Upper lobe of left lung (tissue), 6 donors: Measurements from ENCODE around the gene AQR. TPM values are rescaled to one million over a fixed set of nuclear protein-coding genes. Genes with fewer than 3 reads are reported as not detected.

Source experiments
- ATAC-seq, 2 donors: fragments of 200-7000 bp; cut with Tn5 transposase; one replicate each; pipeline ENCODE4 v1.9.1; 2022; ENCODE audit warnings: mild to moderate bottlenecking in 2 of 2, moderate library complexity in 2 of 2; ENCODE audit not compliant: low FRiP score in 2 of 2
- DNase-seq, 2 donors: peaks; one replicate each; pipeline ENCODE4 v3.0.0-alpha.2; 2019 to 2020
- H3K27ac ChIP-seq, 4 donors: fragments of 200-600 bp; sonication (generic); one replicate each; pipeline ENCODE4 v1.5.1; 2016 to 2019
- H3K27me3 ChIP-seq, 4 donors: fragments of 200-600 bp; sonication (generic); one replicate each; pipeline ENCODE4 v1.5.1; 2017 to 2019
- H3K36me3 ChIP-seq, 4 donors: fragments of 200-600 bp; sonication (generic); one replicate each; pipeline ENCODE4 v1.5.1; 2016 to 2019
- H3K4me1 ChIP-seq, 4 donors: fragments of 200-600 bp; sonication (generic); one replicate each; pipeline ENCODE4 v1.5.1; 2018 to 2019
- H3K4me3 ChIP-seq, 4 donors: fragments of 200-600 bp; sonication (generic); one replicate each; pipeline ENCODE4 v1.5.1; 2017 to 2019; ENCODE audit warnings: mild to moderate bottlenecking in 2 of 4, moderate library complexity in 1 of 4
- H3K9me3 ChIP-seq, 4 donors: fragments of 200-600 bp; sonication (generic); one replicate each; pipeline ENCODE4 v1.5.1; 2018 to 2019
- CTCF ChIP-seq, 6 experiments: fragments of 450-650 bp in 4 of 6; fragments of 200-600 bp in 2 of 6; sonication (generic) in 2 of 6; IDR thresholded peaks; one replicate each; pipeline ENCODE4 v1.5.1; 2016 to 2019; ENCODE audit warnings: antibody characterized with exemption in 6 of 6
- EP300 ChIP-seq, 4 donors: sonication (generic); formaldehyde crosslinking; IDR thresholded peaks; one replicate each; pipeline ENCODE4 v1.5.1; 2017; ENCODE audit warnings: antibody characterized with exemption in 4 of 4, control low read depth in 2 of 4
- POLR2A ChIP-seq, 4 donors: fragments of 450-650 bp; IDR thresholded peaks; one replicate each; pipeline ENCODE4 v1.5.1; 2016 to 2017; ENCODE audit warnings: antibody characterized with exemption in 4 of 4, mild to moderate bottlenecking in 2 of 4
- POLR2AphosphoS5 ChIP-seq, 2 donors: sonication (generic); formaldehyde crosslinking; IDR thresholded peaks; one replicate each; pipeline ENCODE4 v1.5.1; 2017; ENCODE audit warnings: antibody characterized with exemption in 2 of 2
- WGBS, 2 donors: methylation state at CpG; one replicate each; pipeline ENCODE4 v1.1.5; 2017 to 2018; 5-methylcytosine and 5-hydroxymethylcytosine counted together
- total RNA-seq, 6 donors: library from RNA; depleted of rRNA in 4 of 6; stranded (reverse); fragments of >200 nt in 4 of 6; gene quantifications; one replicate each; pipeline versions ENCODE4 v1.1.0 to v1.2.1, GENCODE V29; 2016 to 2021
- donor health status: DM: no; HTN: no; CAD: no; lungs with moderate emphysema.
- donor health status: DM: no; HTN: yes; CAD: no; lungs with severe emphysema.

AQR gene
- total RNA-seq, 6 donors from 2014 or later: 9.9 to 40.2 (median 22.6) TPM

GRCh38 chr15:34964277-34964676 is 5.3 kb downstream of the AQR start:
- H3K4me3 ChIP-seq: no peak overlapping the region
- TF ChIP-seq EP300 (IDR thresholded peaks at IDR 0.05) (no peak), CTCF (IDR thresholded peaks at IDR 0.05) (no peak), POLR2A (IDR thresholded peaks at IDR 0.05) (no peak)

GRCh38 chr15:34953851-34954250 is 15.7 kb downstream of the AQR start:
- Histone ChIP-seq H3K4me3 (no peak overlapping the region), H3K36me3 (peaks cover 0 to 41% (median 14%) of the 10 kb centered on the region in 4 donors), H3K27me3 (no peaks in the 10 kb centered on the region), H3K27ac (no peak overlapping the region), H3K9me3 (no peaks in the 10 kb centered on the region), H3K4me1 (no peaks in the 10 kb centered on the region)
- DNase-seq (no peak), ATAC-seq (no peak)
- 90% methylated on average over 8 of the region's 8 CpGs for WGBS, 2 donors
- no peak for TF ChIP-seq POLR2AphosphoS5 (IDR thresholded peaks at IDR 0.05)
- no peak for TF ChIP-seq POLR2A (IDR thresholded peaks at IDR 0.05)
- no peak for TF ChIP-seq EP300 (IDR thresholded peaks at IDR 0.05)
- TF ChIP-seq CTCF (IDR thresholded peaks at IDR 0.05): no peak

More at GRCh38 chr15:34964277-34964676, 5.3 kb downstream of the AQR start:
- H3K4me1 ChIP-seq: peaks cover 15 to 28% (median 19%) of the 10 kb centered on the region in 4 donors
- H3K9me3 ChIP-seq: no peaks in the 10 kb centered on the region
- peaks cover 0 to 49% (median 8%) of the 10 kb centered on the region in 4 donors for H3K36me3 ChIP-seq
- H3K27me3 ChIP-seq: no peaks in the 10 kb centered on the region
- WGBS, 2 donors: 71 to 85% methylated on average over 2 of the region's 2 CpGs
- H3K27ac ChIP-seq: no peak overlapping the region
- ATAC-seq (no peak), DNase-seq (no peak)

GRCh38 chr15:34952481-34952880 is 17.1 kb downstream of the AQR start:
- Histone ChIP-seq H3K36me3 (peaks cover 0 to 52% (median 17%) of the 10 kb centered on the region in 4 donors), H3K27ac (no peak overlapping the region)
- DNase-seq: no peak

GRCh38 chr15:34951993-34952392 is 17.5 kb downstream of the AQR start:
- Histone ChIP-seq H3K9me3 (no peaks in the 10 kb centered on the region), H3K36me3 (peaks cover 0 to 49% (median 17%) of the 10 kb centered on the region in 4 donors), H3K27me3 (no peaks in the 10 kb centered on the region), H3K4me1 (no peaks in the 10 kb centered on the region), H3K4me3 (no peak overlapping the region), H3K27ac (no peak overlapping the region)
- ATAC-seq: no peak
- DNase-seq: no peak
- no peak for TF ChIP-seq POLR2A (IDR thresholded peaks at IDR 0.05)
- TF ChIP-seq POLR2AphosphoS5 (IDR thresholded peaks at IDR 0.05): no peak
- no peak for TF ChIP-seq CTCF (IDR thresholded peaks at IDR 0.05)
- no peak for TF ChIP-seq EP300 (IDR thresholded peaks at IDR 0.05)
- 59 to 64% methylated on average over 1 of the region's 1 CpG for WGBS, 2 donors

More at GRCh38 chr15:34952481-34952880, 17.1 kb downstream of the AQR start:
- H3K4me1 ChIP-seq: no peaks in the 10 kb centered on the region
- no peak for ATAC-seq
- H3K9me3 ChIP-seq: no peaks in the 10 kb centered on the region
- no peak for TF ChIP-seq EP300 (IDR thresholded peaks at IDR 0.05)
- no peak for TF ChIP-seq POLR2A (IDR thresholded peaks at IDR 0.05)
- no peak for TF ChIP-seq CTCF (IDR thresholded peaks at IDR 0.05)
- no peak for TF ChIP-seq POLR2AphosphoS5 (IDR thresholded peaks at IDR 0.05)
- no peaks in the 10 kb centered on the region for H3K27me3 ChIP-seq
- no peak overlapping the region for H3K4me3 ChIP-seq

- Histone ChIP-seq H3K27ac (no peak overlapping the region), H3K4me3 (no peak overlapping the region), H3K4me1 (peaks cover 0 to 5% (median 2%) of the 10 kb centered on the region in 4 donors), H3K9me3 (no peaks in the 10 kb centered on the region), H3K36me3 (peaks cover 6 to 66% (median 21%) of the 10 kb centered on the region in 4 donors), H3K27me3 (no peaks in the 10 kb centered on the region)
- 95 to 99% methylated on average over 3 of the region's 3 CpGs for WGBS, 2 donors
- DNase-seq: no peak
- no peak for TF ChIP-seq CTCF (IDR thresholded peaks at IDR 0.05)
- no peak for TF ChIP-seq POLR2AphosphoS5 (IDR thresholded peaks at IDR 0.05)
- TF ChIP-seq EP300 (IDR thresholded peaks at IDR 0.05): no peak
- no peak for TF ChIP-seq POLR2A (IDR thresholded peaks at IDR 0.05)
- no peak for ATAC-seq
Observed at GRCh38 chr15:34944936-34945335, 24.6 kb downstream of the AQR start.
